Activated T-helper 9 cell treated with anti-CD3 and anti-CD28 coated beads, Interleukin-2, amount 50 U/mL, for 16 hours (primary cell): ENCODE results near the gene TGM6.
"Not testable (repeated sequence)": the region's sequence is repeated elsewhere in the genome, so short reads cannot be mapped to it uniquely, and the experiment has no call there.

Experiments
- DNase-seq: peaks from one replicate; pipeline ENCODE4 v3.0.0-alpha.2; 2020; ENCODE audit warnings: low read depth

TGM6 gene

GRCh38 chr20:2398449-2398848 lies 17.7 kb downstream of the TGM6 start:
- no peak for DNase-seq

DNA sequence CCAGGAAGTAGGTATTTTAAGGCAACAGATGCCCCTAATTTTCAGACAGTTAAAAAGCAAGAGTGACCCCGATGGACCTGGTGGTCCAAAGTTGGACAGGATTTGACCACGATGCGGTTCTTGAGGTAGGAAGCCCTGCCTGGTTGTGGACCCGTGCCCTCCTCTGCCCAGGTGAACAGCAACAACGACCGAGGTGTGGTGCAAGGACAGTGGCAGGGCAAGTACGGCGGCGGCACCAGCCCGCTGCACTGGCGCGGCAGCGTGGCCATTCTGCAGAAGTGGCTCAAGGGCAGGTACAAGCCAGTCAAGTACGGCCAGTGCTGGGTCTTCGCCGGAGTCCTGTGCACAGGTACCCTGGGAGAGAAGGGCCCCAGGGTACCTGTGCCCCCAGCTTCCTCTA lies 18.7 kb downstream of the TGM6 start:
- no peak for DNase-seq

DNA sequence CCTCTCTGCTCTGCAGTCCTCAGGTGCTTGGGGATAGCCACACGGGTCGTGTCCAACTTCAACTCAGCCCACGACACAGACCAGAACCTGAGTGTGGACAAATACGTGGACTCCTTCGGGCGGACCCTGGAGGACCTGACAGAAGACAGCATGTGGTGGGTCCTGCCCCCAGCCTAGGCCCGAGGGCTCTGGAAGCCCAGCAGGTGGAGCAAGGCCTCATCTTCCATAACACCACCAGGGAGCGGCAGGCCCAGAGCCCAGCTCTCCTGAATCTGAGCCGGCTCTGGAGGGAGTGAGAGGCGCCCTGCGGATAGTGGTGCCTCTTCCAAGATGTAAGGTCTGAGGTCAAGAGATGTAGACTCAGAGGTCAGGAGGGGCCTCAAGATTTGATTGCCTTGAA lies 19.6 kb downstream of the TGM6 start:
- DNase-seq: no peak

- no peak for DNase-seq
Measured at GRCh38 chr20:2401527-2401926, 20.8 kb downstream of the TGM6 start.

DNA sequence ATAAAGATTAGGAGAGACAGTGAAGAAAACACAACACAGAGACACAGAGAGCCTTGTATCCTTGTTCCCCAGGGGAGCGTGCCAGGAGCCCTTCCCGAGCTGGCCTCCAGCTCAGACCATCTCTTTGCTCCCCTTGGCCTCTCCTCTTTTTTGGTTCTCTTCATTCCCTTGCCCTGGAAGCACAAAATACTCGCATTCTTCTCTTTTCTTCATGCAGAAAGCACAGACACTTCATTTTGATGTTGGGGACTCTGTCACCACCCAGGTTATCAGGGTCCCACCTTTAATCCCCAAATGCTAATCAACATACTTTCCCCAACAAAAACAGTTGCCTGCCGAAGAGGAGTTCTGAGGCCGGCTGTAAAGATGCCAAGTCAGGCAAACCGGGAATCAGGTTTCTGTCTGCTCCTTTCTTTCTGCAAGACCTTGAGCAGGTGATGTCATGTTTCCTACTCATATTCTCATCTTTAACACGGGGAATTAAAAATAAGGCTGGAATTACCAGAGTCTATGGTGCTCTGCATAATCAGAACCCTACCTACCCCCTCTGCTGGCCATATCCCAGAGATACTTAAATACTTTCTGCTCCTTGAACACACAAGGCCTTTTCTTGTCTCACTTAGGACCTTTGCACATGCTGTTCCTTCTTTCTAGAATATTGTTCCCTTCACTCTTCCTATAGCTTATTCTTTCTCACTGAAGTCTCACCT lies 21.7 kb downstream of the TGM6 start:
- DNase-seq: no peak

- no peak for DNase-seq
Measured at GRCh38 chr20:2403291-2404052, 22.8 kb downstream of the TGM6 start.

DNA sequence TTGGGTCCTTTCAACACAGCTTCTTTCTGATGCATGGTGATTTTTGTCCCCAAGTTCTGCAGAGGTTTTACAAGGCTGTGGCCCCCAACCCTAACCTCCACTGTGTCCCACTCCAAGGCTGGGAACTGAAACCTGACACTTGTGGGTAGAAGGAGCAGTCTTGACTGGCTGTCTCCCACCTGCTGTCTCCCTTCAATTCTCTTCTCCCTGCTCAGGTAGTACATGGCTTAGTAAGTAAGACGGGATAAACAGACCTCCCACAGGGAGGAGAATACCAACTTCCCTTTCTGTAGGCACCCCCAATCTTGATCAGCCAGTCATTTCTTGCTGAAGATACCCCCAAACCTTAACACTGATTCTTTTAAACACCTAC lies 25.0 kb downstream of the TGM6 start:
- no peak for DNase-seq

- not testable (repeated sequence) for DNase-seq
Measured at GRCh38 chr20:2407355-2407754, 26.7 kb downstream of the TGM6 start.

GRCh38 chr20:2408111-2408510 lies 27.4 kb downstream of the TGM6 start:
- DNase-seq: no peak

DNA sequence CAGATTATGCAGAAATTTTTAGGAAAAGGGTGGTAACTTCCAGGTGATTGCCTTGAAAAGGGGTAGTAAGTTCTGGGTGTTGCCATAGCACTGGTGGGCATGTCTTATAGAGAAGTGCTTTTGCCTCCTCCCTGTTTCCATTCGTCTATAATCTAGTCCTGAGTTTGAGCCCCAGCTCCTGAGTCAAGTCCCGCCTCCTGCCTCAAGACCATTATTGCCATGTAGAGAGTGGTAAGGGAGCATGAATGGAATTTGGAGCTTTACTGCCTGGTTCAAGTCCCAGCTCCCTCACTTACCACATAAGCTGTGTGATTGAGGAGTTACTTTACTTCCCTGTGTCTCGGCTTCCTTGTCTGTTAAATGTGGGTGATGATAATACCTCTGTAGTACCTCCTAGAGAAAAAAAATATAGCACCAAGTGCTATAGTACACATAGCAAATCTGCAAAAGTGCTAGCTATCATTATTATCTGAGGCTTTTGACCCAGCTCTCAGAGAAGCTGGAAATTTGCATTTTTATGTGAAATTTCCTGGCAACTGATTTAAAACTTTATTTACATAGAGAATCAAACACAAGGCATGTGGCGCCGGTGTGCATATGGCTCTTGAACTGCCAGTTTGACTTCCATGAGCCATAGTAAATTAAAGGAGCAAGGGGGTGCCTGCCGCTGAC lies 36.0 kb downstream of the TGM6 start:
- DNase-seq: no peak

DNA sequence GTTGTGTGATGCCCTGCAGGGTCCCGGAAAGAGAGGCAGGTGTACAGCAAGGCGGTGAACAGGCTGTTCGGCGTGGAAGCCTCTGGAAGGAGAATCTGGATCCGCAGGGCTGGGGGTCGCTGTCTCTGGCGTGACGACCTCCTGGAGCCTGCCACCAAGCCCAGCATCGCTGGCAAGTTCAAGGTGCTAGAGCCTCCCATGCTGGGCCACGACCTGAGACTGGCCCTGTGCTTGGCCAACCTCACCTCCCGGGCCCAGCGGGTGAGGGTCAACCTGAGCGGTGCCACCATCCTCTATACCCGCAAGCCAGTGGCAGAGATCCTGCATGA lies 36.5 kb downstream of the TGM6 start:
- no peak for DNase-seq

DNA sequence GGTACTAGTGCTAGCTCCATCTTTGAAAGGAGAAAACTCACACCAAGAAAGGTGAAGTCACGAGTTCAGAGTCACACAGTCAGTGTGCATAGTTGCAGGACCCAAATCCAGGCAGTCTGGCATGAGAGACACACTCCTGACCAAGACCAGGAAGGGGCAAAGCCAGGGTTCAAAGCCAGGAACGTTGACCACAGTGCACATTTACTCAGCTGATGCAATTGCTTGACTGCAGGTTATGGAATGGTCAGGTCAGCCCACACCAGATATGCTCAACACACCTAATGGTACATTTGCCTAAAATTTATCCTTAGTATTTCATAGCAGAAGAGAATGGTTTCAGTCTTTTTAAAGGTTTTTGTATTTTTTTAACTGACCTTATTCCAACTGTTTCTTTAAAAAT lies 37.7 kb downstream of the TGM6 start:
- DNase-seq: no peak

DNA sequence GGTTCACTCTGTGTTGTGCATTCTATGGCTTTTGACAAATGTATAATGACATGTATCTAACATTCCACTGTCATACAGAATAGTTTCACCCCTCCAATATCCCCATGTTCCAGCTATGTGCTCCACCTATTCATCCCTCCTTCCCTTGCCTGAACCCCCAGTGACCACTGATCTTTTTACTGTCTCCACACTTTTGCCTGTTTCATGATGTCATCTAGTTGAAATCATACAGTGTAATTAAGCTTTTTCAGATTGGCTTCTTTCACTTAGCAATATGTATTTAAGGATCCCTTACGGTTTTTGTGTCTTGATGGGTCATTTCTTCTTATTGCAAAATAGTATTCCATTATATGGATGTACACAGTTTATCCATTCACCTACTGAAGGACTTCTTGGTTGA lies 39.8 kb downstream of the TGM6 start:
- no peak for DNase-seq

DNA sequence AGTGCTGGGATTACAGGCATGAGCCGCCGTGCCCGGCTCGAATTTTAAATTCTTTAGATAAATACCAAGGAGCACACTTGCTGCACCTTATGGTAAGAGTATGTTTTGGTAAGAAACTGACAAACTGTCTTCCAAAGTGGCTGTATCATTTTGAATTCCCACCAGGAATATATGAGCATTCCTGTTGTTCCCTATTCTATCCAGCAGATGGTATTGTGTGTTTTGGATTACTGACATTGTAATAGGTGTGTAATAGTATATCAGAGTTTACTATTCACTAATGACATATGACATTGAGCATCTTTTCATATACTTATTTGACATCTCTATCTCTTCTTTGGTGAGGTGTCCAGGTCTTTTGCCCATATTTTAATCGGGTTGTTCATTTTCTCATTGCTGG lies 40.5 kb downstream of the TGM6 start:
- no peak for DNase-seq

DNA sequence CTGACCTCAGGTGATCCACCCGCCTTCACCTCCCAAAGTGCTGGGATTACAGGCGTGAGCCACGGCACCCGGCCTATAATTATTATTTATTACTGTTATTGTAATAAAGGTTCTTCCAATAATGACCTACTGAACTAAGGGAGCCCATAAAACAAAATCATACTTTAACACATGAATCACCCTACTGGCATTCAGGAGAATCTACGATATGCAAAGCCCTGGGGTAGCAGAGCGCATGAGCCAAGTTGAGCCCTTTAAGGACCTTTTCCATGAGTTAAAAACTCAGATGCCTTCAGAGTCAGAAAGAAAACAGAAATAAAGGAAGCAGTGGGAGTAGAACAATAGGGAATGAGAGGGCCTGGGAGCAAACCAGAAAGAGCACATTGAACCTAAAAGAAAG lies 48.4 kb downstream of the TGM6 start:
- no peak for DNase-seq

- DNase-seq: no peak
Measured at GRCh38 chr20:2430538-2430937, 49.8 kb downstream of the TGM6 start.

- DNase-seq: no peak
Measured at GRCh38 chr20:2431185-2431584, 50.5 kb downstream of the TGM6 start.

DNA sequence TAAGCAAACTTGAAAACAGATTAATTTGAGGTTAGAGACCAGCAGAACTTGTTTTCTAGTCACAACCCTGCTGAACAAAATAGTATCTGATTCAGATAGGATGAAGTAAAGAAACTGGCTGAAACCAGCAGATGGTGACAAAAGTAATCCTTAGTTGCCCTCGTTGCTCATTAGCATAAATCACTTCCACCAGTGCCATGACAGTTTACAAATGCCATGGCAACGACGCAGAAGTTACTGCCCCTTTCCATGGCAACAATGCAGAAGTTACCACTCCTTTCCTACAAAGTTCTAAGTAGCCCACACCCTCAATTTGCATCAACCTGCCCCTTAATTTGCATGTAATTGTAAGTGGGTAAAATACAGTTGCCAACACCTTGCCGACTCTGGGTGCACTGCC lies 66.1 kb downstream of the TGM6 start:
- no peak for DNase-seq

DNA sequence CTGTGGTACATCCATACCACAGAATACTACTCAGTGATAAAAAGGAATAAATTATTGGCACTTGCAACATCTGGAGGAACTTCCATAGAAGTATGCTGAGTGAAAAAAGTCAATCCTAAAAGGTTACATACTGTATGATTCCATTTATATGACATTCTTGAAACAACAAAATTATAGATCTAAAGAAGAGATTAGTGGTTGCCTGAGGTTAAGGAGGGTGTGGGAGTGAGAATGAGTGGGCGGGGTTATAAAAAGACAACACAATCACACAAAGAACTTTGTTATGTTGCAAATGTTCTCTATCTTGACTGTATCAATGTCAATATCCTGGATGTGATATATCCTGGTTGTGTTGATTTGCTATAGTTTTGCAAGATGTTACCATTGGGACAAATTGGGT lies 68.7 kb downstream of the TGM6 start:
- no peak for DNase-seq

DNA sequence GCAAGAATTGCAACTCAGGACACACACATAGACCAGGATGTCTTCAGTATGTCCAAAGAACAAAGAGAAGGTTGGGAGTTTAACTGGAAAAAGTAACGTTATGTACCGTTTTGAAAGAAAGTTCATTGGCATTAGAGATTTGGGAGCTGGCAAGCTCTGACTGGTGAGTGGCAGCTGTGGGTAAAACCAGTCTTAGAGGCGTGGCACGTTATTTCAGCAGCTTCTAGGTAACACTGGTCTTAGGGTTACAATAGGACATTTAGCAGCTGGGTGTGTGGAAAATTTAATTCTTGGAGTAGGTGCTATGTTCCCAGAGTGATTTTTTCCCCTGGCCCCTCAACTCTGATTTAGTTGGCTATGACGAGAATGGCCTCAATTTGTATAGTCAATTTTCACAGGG lies 70.7 kb downstream of the TGM6 start:
- no peak for DNase-seq

GRCh38 chr20:2451939-2452732 lies 71.4 kb downstream of the TGM6 start:
- peak; percentile 44 for DNase-seq

DNA sequence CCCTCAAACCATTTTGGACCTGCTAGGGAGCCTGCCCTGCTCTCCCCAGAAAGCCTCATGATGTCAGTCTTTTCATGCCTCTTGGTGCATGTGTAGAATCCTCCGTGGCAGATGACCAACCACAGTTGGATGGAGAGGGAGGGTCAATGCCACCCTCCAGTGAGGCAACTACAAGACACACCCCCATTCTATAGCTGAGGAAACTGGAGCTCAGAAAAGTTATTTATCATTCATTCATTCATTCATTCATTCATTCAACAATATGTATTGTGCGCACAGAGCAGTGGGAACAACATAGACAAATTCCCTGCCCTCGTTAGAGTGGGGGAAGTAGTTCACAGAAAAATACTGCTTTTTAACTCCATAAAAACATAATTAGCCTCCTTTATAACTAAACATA lies 73.1 kb downstream of the TGM6 start:
- DNase-seq: no peak
